ENCODE measurements around the gene TFEB. TPM values are rescaled to one million over a fixed set of nuclear protein-coding genes. Genes with fewer than 3 reads are reported as not detected.
A peak's percentile ranks its signal among the peaks of the same experiment; 100 is the strongest.

TFEB gene
- 10 to 100 TPM in 1 of 2 donors, 1 to 10 TPM in 1; 9.4 to 12.0 TPM for total RNA-seq

- Mint-ChIP-seq H3K27ac (no peak within 1 kb of the TSS), H3K9me3 (no peaks in the 10 kb centered on the region), H3K36me3 (ENCODE audit: low read depth) (no peaks in the 10 kb centered on the region), H3K4me3 (peak within 1 kb of the TSS; percentile 80), H3K4me1 (peaks cover 10% of the 10 kb centered on the region), H3K27me3 (no peaks in the 10 kb centered on the region)
- peak; percentile 81 for ATAC-seq (replicated peaks)
These were observed at the start of gene TFEB for GRCh38 chr6:41735427-41736185. Gene TFEB (minus strand): TSS chr6:41735608. CDS start chr6:41691213, 44,395 bp downstream.

GRCh38 chr6:41784581-41785171 is 49.3 kb upstream of the TFEB start:
- H3K36me3 Mint-ChIP-seq (ENCODE audit: low read depth): peaks cover 19% of the 10 kb centered on the region
- H3K4me1 Mint-ChIP-seq: peaks cover 5% of the 10 kb centered on the region
- H3K27ac Mint-ChIP-seq: no peak overlapping the region
- no peak for ATAC-seq (replicated peaks)
- peak overlapping the region; percentile 92 for H3K4me3 Mint-ChIP-seq
- H3K27me3 Mint-ChIP-seq: peaks cover 4% of the 10 kb centered on the region
- no peaks in the 10 kb centered on the region for H3K9me3 Mint-ChIP-seq

GRCh38 chr6:41783106-41783780 is 47.8 kb upstream of the TFEB start:
- Mint-ChIP-seq H3K4me3 (no peak overlapping the region), H3K4me1 (peaks cover 9% of the 10 kb centered on the region), H3K9me3 (no peaks in the 10 kb centered on the region), H3K36me3 (ENCODE audit: low read depth) (peaks cover 10% of the 10 kb centered on the region), H3K27ac (no peak overlapping the region), H3K27me3 (peaks cover 4% of the 10 kb centered on the region)
- no peak for ATAC-seq (replicated peaks)

GRCh38 chr6:41781366-41781730 is 45.9 kb upstream of the TFEB start:
- Mint-ChIP-seq H3K9me3 (no peaks in the 10 kb centered on the region), H3K27me3 (peaks cover 4% of the 10 kb centered on the region), H3K4me3 (peak overlapping the region; percentile 45), H3K4me1 (peaks cover 9% of the 10 kb centered on the region), H3K36me3 (ENCODE audit: low read depth) (no peaks in the 10 kb centered on the region), H3K27ac (no peak overlapping the region)
- no peak for ATAC-seq (replicated peaks)

- Mint-ChIP-seq H3K27ac (peak within 1 kb of the TSS; percentile 62), H3K4me1 (peaks cover 9% of the 10 kb centered on the region), H3K4me3 (peak within 1 kb of the TSS; percentile 84), H3K9me3 (no peaks in the 10 kb centered on the region), H3K36me3 (ENCODE audit: low read depth) (no peaks in the 10 kb centered on the region), H3K27me3 (peaks cover 4% of the 10 kb centered on the region)
- ATAC-seq (replicated peaks): no peak
These were observed 45.4 kb upstream of the TFEB start, which contains the start of gene PRICKLE4 for GRCh38 chr6:41780551-41781365. Gene PRICKLE4 (plus strand): TSS chr6:41780782. CDS start chr6:41783474, 2,692 bp downstream.

- Mint-ChIP-seq H3K4me1 (peaks cover 9% of the 10 kb centered on the region), H3K9me3 (no peaks in the 10 kb centered on the region), H3K27ac (peak within 1 kb of the TSS; percentile 86), H3K4me3 (peak within 1 kb of the TSS; percentile 84), H3K27me3 (peaks cover 4% of the 10 kb centered on the region), H3K36me3 (ENCODE audit: low read depth) (no peaks in the 10 kb centered on the region)
- peak; percentile 98 for ATAC-seq (replicated peaks)
These were observed 44.6 kb upstream of the TFEB start, which contains the start of gene FRS3 for GRCh38 chr6:41779788-41780550. Gene FRS3 (minus strand): TSS chr6:41779900. CDS start chr6:41776987, 2,913 bp downstream.

GRCh38 chr6:41779336-41779735 is 43.9 kb upstream of the TFEB start:
- peak overlapping the region; percentile 84 for H3K4me3 Mint-ChIP-seq
- peaks cover 1% of the 10 kb centered on the region for H3K36me3 Mint-ChIP-seq (ENCODE audit: low read depth)
- H3K27me3 Mint-ChIP-seq: peaks cover 4% of the 10 kb centered on the region
- peak overlapping the region; percentile 86 for H3K27ac Mint-ChIP-seq
- H3K4me1 Mint-ChIP-seq: peaks cover 9% of the 10 kb centered on the region
- no peak for ATAC-seq (replicated peaks)
- no peaks in the 10 kb centered on the region for H3K9me3 Mint-ChIP-seq

- H3K36me3 Mint-ChIP-seq (ENCODE audit: low read depth): peaks cover 6% of the 10 kb centered on the region
- peaks cover 4% of the 10 kb centered on the region for H3K27me3 Mint-ChIP-seq
- peak overlapping the region; percentile 84 for H3K4me3 Mint-ChIP-seq
- H3K4me1 Mint-ChIP-seq: peaks cover 9% of the 10 kb centered on the region
- H3K27ac Mint-ChIP-seq: peak overlapping the region; percentile 86
- H3K9me3 Mint-ChIP-seq: no peaks in the 10 kb centered on the region
- ATAC-seq (replicated peaks): no peak
These were observed 43.5 kb upstream of the TFEB start for GRCh38 chr6:41778895-41779294.

GRCh38 chr6:41777551-41778285 is 42.3 kb upstream of the TFEB start:
- Mint-ChIP-seq H3K4me3 (peak overlapping the region; percentile 84), H3K4me1 (peaks cover 9% of the 10 kb centered on the region), H3K27ac (peak overlapping the region; percentile 86), H3K9me3 (no peaks in the 10 kb centered on the region), H3K27me3 (peaks cover 4% of the 10 kb centered on the region), H3K36me3 (ENCODE audit: low read depth) (peaks cover 7% of the 10 kb centered on the region)
- no peak for ATAC-seq (replicated peaks)

- Mint-ChIP-seq H3K36me3 (ENCODE audit: low read depth) (peaks cover 21% of the 10 kb centered on the region), H3K27ac (no peak overlapping the region), H3K4me3 (no peak overlapping the region), H3K9me3 (no peaks in the 10 kb centered on the region), H3K27me3 (no peaks in the 10 kb centered on the region), H3K4me1 (peaks cover 4% of the 10 kb centered on the region)
- no peak for ATAC-seq (replicated peaks)
These were observed 40.0 kb upstream of the TFEB start for GRCh38 chr6:41775293-41775882.

GRCh38 chr6:41774841-41775240 is 39.4 kb upstream of the TFEB start:
- Mint-ChIP-seq H3K36me3 (ENCODE audit: low read depth) (peaks cover 21% of the 10 kb centered on the region), H3K27me3 (no peaks in the 10 kb centered on the region), H3K4me3 (no peak overlapping the region), H3K27ac (no peak overlapping the region), H3K9me3 (no peaks in the 10 kb centered on the region), H3K4me1 (peaks cover 4% of the 10 kb centered on the region)
- no peak for ATAC-seq (replicated peaks)

GRCh38 chr6:41771058-41771983 is 35.9 kb upstream of the TFEB start:
- no peak for ATAC-seq (replicated peaks)
- no peaks in the 10 kb centered on the region for H3K9me3 Mint-ChIP-seq
- H3K27me3 Mint-ChIP-seq: no peaks in the 10 kb centered on the region
- H3K4me1 Mint-ChIP-seq: no peaks in the 10 kb centered on the region
- H3K4me3 Mint-ChIP-seq: no peak overlapping the region
- H3K27ac Mint-ChIP-seq: no peak overlapping the region
- H3K36me3 Mint-ChIP-seq (ENCODE audit: low read depth): peaks cover 21% of the 10 kb centered on the region

Measured in activated T-helper 17 cell treated with anti-CD3 and anti-CD28 coated beads, Interleukin-2, amount 50 U/mL, for 72 hours (primary cell).